GM10266 (cell line): ENCODE measurements around the gene TMEM74B.
"Not testable (repeated sequence)": the region's sequence is repeated elsewhere in the genome, so short reads cannot be mapped to it uniquely, and the experiment has no call there.

ENCODE experiments used
- DNase-seq: peaks from one replicate; pipeline ENCODE4 v3.0.0; 2012; ENCODE audit errors: extremely low spot score
- TF ChIP-seq, protein P1 (sequence below): IDR thresholded peaks from 2 replicates; pipeline ENCODE4 v1.5.1; 2012; ENCODE audit warnings: mild to moderate bottlenecking, low read depth; ENCODE audit not compliant: control insufficient read depth, insufficient read depth; ENCODE audit errors: missing control alignments

Gene TMEM74B

DNA sequence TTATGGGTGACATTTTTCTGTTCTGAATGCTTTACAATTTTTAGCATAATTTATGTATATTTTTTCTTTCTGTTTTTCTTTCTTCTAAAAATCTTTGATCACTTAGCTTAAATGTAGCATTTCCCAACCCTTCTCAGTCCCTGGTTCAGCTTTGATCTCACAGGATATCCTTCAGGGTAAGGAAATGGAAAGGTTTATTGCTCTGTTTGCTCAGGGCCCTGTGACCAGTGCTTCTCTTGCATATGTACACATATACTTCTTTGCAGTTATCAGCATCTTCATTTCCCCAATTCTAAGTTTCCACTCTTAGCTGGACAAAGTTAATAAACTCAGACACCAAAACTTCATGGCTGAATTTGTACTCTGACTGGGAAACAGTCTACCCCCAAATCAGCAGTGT, 30.6 kb downstream of the TMEM74B start:
- TF ChIP-seq, protein P1, sequence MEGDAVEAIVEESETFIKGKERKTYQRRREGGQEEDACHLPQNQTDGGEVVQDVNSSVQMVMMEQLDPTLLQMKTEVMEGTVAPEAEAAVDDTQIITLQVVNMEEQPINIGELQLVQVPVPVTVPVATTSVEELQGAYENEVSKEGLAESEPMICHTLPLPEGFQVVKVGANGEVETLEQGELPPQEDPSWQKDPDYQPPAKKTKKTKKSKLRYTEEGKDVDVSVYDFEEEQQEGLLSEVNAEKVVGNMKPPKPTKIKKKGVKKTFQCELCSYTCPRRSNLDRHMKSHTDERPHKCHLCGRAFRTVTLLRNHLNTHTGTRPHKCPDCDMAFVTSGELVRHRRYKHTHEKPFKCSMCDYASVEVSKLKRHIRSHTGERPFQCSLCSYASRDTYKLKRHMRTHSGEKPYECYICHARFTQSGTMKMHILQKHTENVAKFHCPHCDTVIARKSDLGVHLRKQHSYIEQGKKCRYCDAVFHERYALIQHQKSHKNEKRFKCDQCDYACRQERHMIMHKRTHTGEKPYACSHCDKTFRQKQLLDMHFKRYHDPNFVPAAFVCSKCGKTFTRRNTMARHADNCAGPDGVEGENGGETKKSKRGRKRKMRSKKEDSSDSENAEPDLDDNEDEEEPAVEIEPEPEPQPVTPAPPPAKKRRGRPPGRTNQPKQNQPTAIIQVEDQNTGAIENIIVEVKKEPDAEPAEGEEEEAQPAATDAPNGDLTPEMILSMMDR = no peak
- DNase-seq = no peak

DNA sequence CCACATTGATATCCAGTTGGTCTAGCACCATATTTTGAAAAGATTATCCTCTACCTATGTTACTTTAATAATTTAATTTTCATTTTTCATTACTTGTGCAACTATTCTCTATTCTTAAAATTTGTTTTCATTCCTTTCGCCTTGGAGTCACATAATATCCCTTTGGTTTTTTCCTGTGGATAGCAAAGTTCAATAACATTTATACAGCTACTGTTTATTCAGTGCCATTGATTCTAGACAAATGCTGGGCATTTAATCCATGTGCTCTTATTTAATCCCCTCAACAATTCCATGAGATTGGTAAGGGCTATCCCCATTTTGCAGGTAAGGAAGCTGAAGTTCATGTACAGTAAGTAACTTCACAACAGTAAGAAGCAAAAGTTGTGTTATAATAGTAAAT, 33.8 kb downstream of the TMEM74B start:
- TF ChIP-seq, protein P1 = no peak
- DNase-seq = no peak

DNA sequence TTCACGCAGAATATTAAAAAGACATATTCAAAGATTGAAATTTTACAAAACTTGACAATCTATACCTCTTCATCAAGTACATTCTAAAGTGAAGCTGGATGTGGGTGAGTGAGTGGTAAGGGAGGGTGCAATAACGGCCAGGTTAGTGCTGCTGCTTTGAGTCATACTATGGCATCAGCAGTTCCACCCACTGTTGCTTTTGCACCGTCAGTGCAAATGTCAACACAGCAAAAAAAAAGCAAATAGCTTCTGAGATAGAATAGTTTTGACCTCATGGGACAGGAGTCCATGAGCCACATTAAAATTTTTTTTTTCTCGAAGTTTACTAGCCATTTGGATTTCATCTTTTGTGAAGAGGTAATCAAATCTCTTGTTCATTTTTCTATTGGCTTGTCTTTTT, 34.6 kb downstream of the TMEM74B start:
- no peak for DNase-seq
- TF ChIP-seq, protein P1 = no peak

DNA sequence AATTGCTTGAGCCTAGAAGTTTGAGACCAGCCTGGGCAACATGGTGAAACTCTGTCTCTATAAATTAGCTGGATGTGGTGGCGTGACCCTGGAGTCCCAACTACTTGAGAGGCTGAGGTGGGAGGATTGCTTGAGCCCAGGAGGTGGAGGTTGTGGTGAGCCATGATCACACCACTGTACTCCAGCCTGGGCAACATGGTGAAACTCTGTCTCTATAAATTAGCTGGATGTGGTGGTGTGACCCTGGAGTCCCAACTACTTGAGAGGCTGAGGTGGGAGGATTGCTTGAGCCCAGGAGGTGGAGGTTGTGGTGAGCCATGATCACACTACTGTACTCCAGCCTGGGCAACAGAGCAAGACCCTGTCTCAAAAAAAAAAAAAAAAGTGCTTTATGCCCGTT, 35.0 kb downstream of the TMEM74B start:
- not testable (repeated sequence) for DNase-seq

DNA sequence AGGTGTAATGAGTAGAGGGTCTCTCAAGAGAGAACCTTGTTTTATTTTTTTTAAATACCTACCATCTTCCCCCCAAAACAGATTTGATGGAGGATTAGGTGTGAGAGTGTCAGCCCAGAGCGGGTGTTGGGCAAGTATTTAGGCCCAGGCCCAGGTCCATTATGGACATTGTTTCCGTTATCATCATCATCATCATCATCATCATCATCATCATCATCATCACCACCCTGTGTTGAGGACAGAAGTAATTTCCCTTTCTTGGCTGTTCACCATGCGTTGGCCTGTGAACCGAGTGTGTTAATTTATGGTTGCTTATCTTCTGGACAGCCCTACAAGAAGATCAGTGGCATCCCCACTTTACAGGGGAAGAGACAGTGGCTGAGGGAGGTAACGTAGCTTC, 37.8 kb downstream of the TMEM74B start:
- TF ChIP-seq, protein P1 = no peak
- DNase-seq = no peak

DNA sequence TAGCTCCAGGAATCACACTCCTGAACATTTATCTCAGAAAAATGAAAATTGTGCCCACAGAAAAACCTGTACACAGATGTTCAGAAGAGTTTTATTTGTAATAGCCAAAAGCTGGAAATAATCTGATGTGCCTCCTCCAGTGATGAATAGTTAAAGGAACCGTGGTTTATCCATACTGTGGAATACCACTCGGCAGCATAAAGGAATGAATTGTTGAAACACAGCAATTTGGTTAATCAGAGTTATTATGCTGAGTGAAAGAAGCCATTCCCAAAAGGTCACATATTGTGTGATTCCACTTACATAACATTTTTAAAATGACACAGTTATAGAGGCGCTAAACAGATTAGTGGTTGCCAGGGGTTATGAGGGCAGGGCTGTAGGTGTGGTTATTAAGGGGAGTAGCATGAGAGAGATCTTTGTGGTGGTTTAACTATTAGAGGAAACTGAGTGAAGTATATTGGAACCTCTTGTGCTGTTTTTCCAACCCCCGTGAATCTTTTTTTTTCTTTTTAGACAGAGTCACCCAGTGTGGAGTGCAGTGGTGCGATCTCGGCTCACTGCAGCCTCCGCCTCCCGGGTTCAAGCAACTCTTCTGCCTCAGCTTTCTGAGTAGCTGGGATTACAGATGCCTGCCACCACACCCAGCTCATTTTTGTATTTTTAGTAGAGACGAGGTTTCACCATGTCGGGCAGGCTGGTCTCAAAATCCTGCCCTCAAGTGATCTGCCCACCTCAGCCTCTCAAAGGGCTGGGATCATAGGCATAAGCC, 40.2 kb downstream of the TMEM74B start:
- TF ChIP-seq, protein P1 = no peak

DNA sequence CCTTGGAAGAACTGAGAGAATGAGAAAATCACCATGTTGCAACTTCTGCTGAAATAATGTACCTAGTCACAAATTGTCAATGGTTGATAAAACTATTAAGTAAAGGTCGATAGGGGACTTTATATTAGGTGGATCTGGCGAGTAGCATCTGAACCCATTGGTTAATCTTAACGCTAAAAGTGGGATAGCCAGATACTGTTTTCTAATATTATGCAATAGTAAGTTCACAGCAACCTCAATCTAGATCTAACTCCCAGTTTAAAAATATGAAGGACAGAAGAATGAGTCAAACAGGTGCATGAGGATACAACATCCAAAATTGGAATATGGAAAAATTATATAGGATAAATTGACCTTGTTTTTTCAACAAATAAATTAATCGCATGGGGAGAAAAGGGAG, 47.5 kb downstream of the TMEM74B start:
- TF ChIP-seq, protein P1 = no peak
- DNase-seq = no peak

More for the DNA sequence above, 40.2 kb downstream of the TMEM74B start:
- DNase-seq = no peak

DNA sequence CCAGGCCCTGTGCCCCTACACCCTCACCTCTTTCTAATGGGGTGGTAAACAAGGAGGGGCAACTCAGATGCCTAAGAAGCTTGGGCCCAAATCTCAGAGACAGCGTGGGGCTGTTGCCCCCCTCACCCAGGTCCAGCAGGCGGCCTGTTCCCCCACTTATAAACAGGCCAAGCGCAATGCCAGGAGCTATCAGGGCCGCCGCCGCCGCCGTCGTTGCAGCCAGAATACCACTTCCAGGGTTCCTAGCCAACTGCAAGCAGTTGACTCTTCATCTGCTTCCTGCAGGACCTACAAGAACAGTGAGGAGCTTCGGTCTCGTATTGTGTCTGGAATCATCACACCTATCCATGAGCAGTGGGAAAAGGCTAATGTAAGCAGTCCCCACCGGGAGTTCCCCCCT, 49.9 kb downstream of the TMEM74B start:
- no peak for DNase-seq
- TF ChIP-seq, protein P1 = no peak
